Upper lobe of right lung (tissue), 1 donor: Measurements from ENCODE around the gene LARP1. TPM values are rescaled to one million over a fixed set of nuclear protein-coding genes. Genes with fewer than 3 reads are reported as not detected.

Source experiments
- ATAC-seq: fragments of 200-7000 bp; cut with Tn5 transposase; one replicate; pipeline ENCODE4 v1.9.1; 2020; ENCODE audit warnings: mild to moderate bottlenecking, moderate library complexity
- DNase-seq: peaks from one replicate; pipeline ENCODE4 v3.0.0-alpha.2; 2020
- H3K27ac ChIP-seq: fragments of 200-600 bp; one replicate; pipeline ENCODE4 v1.8.0; 2022
- H3K27me3 ChIP-seq: fragments of 200-600 bp; one replicate; pipeline ENCODE4 v1.8.0; 2022; ENCODE audit warnings: mild to moderate bottlenecking
- H3K36me3 ChIP-seq: fragments of 200-600 bp; one replicate; pipeline ENCODE4 v1.8.0; 2022
- H3K4me1 ChIP-seq: fragments of 200-600 bp; one replicate; pipeline ENCODE4 v1.8.0; 2022
- H3K4me3 ChIP-seq: fragments of 200-600 bp; one replicate; pipeline ENCODE4 v1.8.0; 2022; ENCODE audit warnings: mild to moderate bottlenecking
- H3K9me3 ChIP-seq: fragments of 200-600 bp; one replicate; pipeline ENCODE4 v1.8.0; 2022
- CTCF ChIP-seq: fragments of 200-600 bp; IDR thresholded peaks from one replicate; pipeline ENCODE4 v1.8.0; 2022; ENCODE audit warnings: antibody characterized with exemption
- intact Hi-C: fragments of 100-400 bp; cut with DNase I; formaldehyde crosslinking; loops from one replicate; pipeline ENCODE4 v1.11.0; 2022
- total RNA-seq: library from RNA; stranded (reverse); fragmentation: NEBNext Ultra II Directional; extraction: Animal tissue kit (Norgen Biotek cat#: 25700); gene quantifications from one replicate; pipeline ENCODE4 v1.2.1, GENCODE V29; 2021
- donor health status: DM: no; HTN: yes; CAD: no; lungs with severe emphysema.

The LARP1 gene
- total RNA-seq, 1 donor from 2014 or later = 151 TPM

- DNase-seq (no peak), ATAC-seq (no peak)
- Histone ChIP-seq H3K27ac (no peak overlapping the region), H3K4me1 (peaks cover 11% of the 10 kb centered on the region), H3K36me3 (no peaks in the 10 kb centered on the region), H3K27me3 (no peaks in the 10 kb centered on the region), H3K4me3 (no peak overlapping the region), H3K9me3 (no peaks in the 10 kb centered on the region)
- TF ChIP-seq CTCF = no peak
- intact Hi-C loops = no loop called here
Observed at GRCh38 chr5:154751854-154752253, 3.3 kb upstream of the LARP1 start.

- Histone ChIP-seq H3K9me3 (no peaks in the 10 kb centered on the region), H3K4me3 (peak overlapping the region; percentile 68)
Observed at GRCh38 chr5:154753792-154754191, 1.4 kb upstream of the LARP1 start.

GRCh38 chr5:154754460-154755360 is 467 bp upstream of the LARP1 start:
- ATAC-seq = peak; percentile 93
- H3K27ac ChIP-seq = peak overlapping the region; percentile 95
- peak; percentile 100 for DNase-seq
- TF ChIP-seq CTCF = peak; percentile 52
- no peaks in the 10 kb centered on the region for H3K36me3 ChIP-seq
- intact Hi-C loops = no loop called here
- no peaks in the 10 kb centered on the region for H3K9me3 ChIP-seq
- H3K4me1 ChIP-seq = peaks cover 29% of the 10 kb centered on the region
- H3K27me3 ChIP-seq = no peaks in the 10 kb centered on the region
- peak overlapping the region; percentile 97 for H3K4me3 ChIP-seq

More at GRCh38 chr5:154753792-154754191, 1.4 kb upstream of the LARP1 start:
- Histone ChIP-seq H3K36me3 (no peaks in the 10 kb centered on the region), H3K27ac (peak overlapping the region; percentile 94), H3K4me1 (peaks cover 22% of the 10 kb centered on the region), H3K27me3 (no peaks in the 10 kb centered on the region)
- DNase-seq = no peak
- intact Hi-C loops = no loop called here
- peak; percentile 7 for ATAC-seq
- TF ChIP-seq CTCF = no peak

GRCh38 chr5:154756009-154756867 is 1.1 kb downstream of the LARP1 start:
- Histone ChIP-seq H3K27me3 (no peaks in the 10 kb centered on the region), H3K27ac (peak overlapping the region; percentile 95), H3K4me1 (peaks cover 44% of the 10 kb centered on the region), H3K9me3 (no peaks in the 10 kb centered on the region), H3K36me3 (no peaks in the 10 kb centered on the region), H3K4me3 (peak overlapping the region; percentile 97)
- peak; percentile 13 for ATAC-seq
- DNase-seq = peak; percentile 83
- intact Hi-C loops = no loop called here
- no peak for TF ChIP-seq CTCF

GRCh38 chr5:154756868-154757813 is 2.0 kb downstream of the LARP1 start:
- DNase-seq (peak; percentile 83), ATAC-seq (peak; percentile 32)
- Histone ChIP-seq H3K4me3 (peak overlapping the region; percentile 97), H3K36me3 (no peaks in the 10 kb centered on the region), H3K27ac (peak overlapping the region; percentile 95), H3K4me1 (peaks cover 53% of the 10 kb centered on the region), H3K27me3 (no peaks in the 10 kb centered on the region), H3K9me3 (no peaks in the 10 kb centered on the region)
- TF ChIP-seq CTCF = no peak
- intact Hi-C loops = no loop called here
